ENCODE results near the gene METTL16. TPM values are rescaled to one million over a fixed set of nuclear protein-coding genes. Genes with fewer than 3 reads are reported as not detected.

The METTL16 gene
- total and polyA plus RNA-seq, 9 of the 15 experiments (the other 6 are each of a cell fraction or from before 2014, with no cell fraction given), result 12.1 to 30.5 (median 19.8) TPM

- CTCF ChIA-PET (ENCODE audit: low intra/inter-chr PET ratio), result no interaction called here
- WGBS (ENCODE audit: insufficient coverage, low coverage, missing lambda C conversion rate), result 87% methylated on average over 10 of the region's 14 CpGs
- TF ChIP-seq TBP (optimal IDR thresholded peaks at IDR 0.05; ENCODE audit: low read depth, low read length) (no peak), USF2 (CRISPR knock-in tag; IDR thresholded peaks at IDR 0.05) (no peak), ETS2 (tag; IDR thresholded peaks at IDR 0.05; ENCODE audit: borderline replicate concordance, poor library complexity, severe bottlenecking) (no peak), ETV5 (CRISPR knock-in tag; IDR thresholded peaks at IDR 0.05; ENCODE audit: low read depth) (no peak), MTA2 (IDR thresholded peaks at IDR 0.05; ENCODE audit: low read depth) (no peak), ZHX1 (conservative IDR thresholded peaks at IDR 0.05; ENCODE audit: low read length) (no peak), ARID4B (CRISPR knock-in tag; IDR thresholded peaks at IDR 0.05) (no peak), RAD51 (IDR thresholded peaks at IDR 0.05; ENCODE audit: borderline replicate concordance, low read depth) (no peak), NR0B1 (IDR thresholded peaks at IDR 0.05; ENCODE audit: partially characterized antibody) (no peak), POLR2A (conservative IDR thresholded peaks at IDR 0.05) (no peak), E2F1 (CRISPR knock-in tag; IDR thresholded peaks at IDR 0.05) (no peak)
These were observed 106.3 kb downstream of the METTL16 start for GRCh38 chr17:2405247-2405926.

More at GRCh38 chr17:2405247-2405926, 106.3 kb downstream of the METTL16 start:
- no peak overlapping the region for H2AFZ ChIP-seq (ENCODE audit: low read depth, low read length)
- POLR2A ChIA-PET, result interaction anchor here (0.7 to 1.1 kb wide), 2 partner anchors 11 to 63 kb away, joined by 3 read pairs; no protein-coding TSS in a partner anchor
- no peaks in the 10 kb centered on the region for H4K20me1 ChIP-seq (replicated peaks; ENCODE audit: control insufficient read depth, insufficient read depth, low read length)
- FAIRE-seq, result no peak
- no peaks in the 10 kb centered on the region for H3K9me3 ChIP-seq (replicated peaks; ENCODE audit: control insufficient read depth, insufficient read depth, low read depth, low read length)
- no peak overlapping the region for H3K4me3 ChIP-seq
- H3K9ac ChIP-seq (ENCODE audit: insufficient read depth in 1 of 2, low read depth in 2 of 2, low read length in 2 of 2), result no peak overlapping the region
- peaks cover 16 to 27% of the 10 kb centered on the region in 2 experiments for H3K4me1 ChIP-seq (replicated peaks in 1 of 2; ENCODE audit: control insufficient read depth in 2 of 2, insufficient read depth in 2 of 2, low read length in 2 of 2)
- H3K27me3 ChIP-seq (ENCODE audit: control insufficient read depth in 2 of 2, insufficient read depth in 2 of 2, low read length in 2 of 2), result no peaks in the 10 kb centered on the region
- H3K79me2 ChIP-seq (ENCODE audit: control insufficient read depth, insufficient read depth, low read length), result peaks cover 3% of the 10 kb centered on the region; the same call in 2 of the 3 replicates
- no peak overlapping the region for H3K27ac ChIP-seq (ENCODE audit: extremely low read depth, low read depth, low read length)
- in situ Hi-C loops (cut with MboI), result no loop called here
- BruUV-seq (replicated peaks), result no TSS peak
- no peak for DNase-seq (ENCODE audit: extremely low read depth in 1 of 4, low spot score in 3 of 4)
- H3K36me3 ChIP-seq (ENCODE audit: control insufficient read depth, insufficient read depth, low read length), result no peaks in the 10 kb centered on the region
- H3K9me1 ChIP-seq (ENCODE audit: control insufficient read depth, insufficient read depth, low read length), result no peaks in the 10 kb centered on the region
- no peak for ATAC-seq
- intact Hi-C loops (cut with micrococcal nuclease), result no loop called here
- no peak overlapping the region for H3K4me2 ChIP-seq (ENCODE audit: insufficient read depth, low read length)

Measured in K562 (cell line).